HepG2 (cell line): ENCODE measurements around the gene NUDCD3. TPM values are rescaled to one million over a fixed set of nuclear protein-coding genes. Genes with fewer than 3 reads are reported as not detected.

Source experiments
- ATAC-seq: fragments of 200-7000 bp; cut with Tn5 transposase; 3 replicates; pipeline ENCODE4 v1.9.1; 2020; ENCODE audit warnings: mild to moderate bottlenecking, moderate library complexity
- BruUV-seq: library from RNA; stranded (reverse); fragments of 400-500 nt; replicated peaks from 2 replicates; lab custom pipeline; 2021; lab: Mats Ljungman, UMichigan
- CTCF ChIA-PET: fragments of 300-600 bp; formaldehyde crosslinking; extraction: SDS; loops from one replicate; lab custom pipeline; 2021; ENCODE audit warnings: low total read pairs, inconsistent platforms, low intra/inter-chr PET ratio; lab: Yijun Ruan, JAX
- POLR2A ChIA-PET: fragments of 350-600 bp; sonication (Branson Sonifier 250); formaldehyde crosslinking; loops from one replicate; lab custom pipeline; 2020; ENCODE audit warnings: antibody characterized with exemption, inconsistent platforms; lab: Yijun Ruan, JAX
- DNase-seq: peaks from one replicate; pipeline ENCODE4 v3.0.0-alpha.2; 2015; ENCODE audit warnings: low spot score
- FAIRE-seq: peaks from 3 replicates; lab custom pipeline; 2011; peaks lifted over from hg19 to GRCh38; lab: Jason Lieb, UNC
- H2AFZ ChIP-seq: one replicate; pipeline ENCODE4 v1.6.1; 2011; ENCODE audit warnings: low read length, inconsistent platforms
- H3K27ac ChIP-seq: fragments of 300-600 bp; 3 replicates; pipeline ENCODE4 v1.8.0; 2011; ENCODE audit warnings: mixed run types, mild to moderate bottlenecking, mixed read lengths, low read length, inconsistent platforms; ENCODE audit not compliant: insufficient read depth; ENCODE audit errors: extremely low read length
- H3K27me3 ChIP-seq, 2 experiments: fragments of 200-600 bp in 1 of 2; 2 replicates in 1 of 2; 3 replicates in 1 of 2; pipeline versions ENCODE4 v1.6.0 to v1.8.0; 2011; ENCODE audit warnings: low read length in 2 of 2, mild to moderate bottlenecking in 2 of 2, moderate library complexity in 2 of 2, inconsistent platforms in 1 of 2; ENCODE audit not compliant: insufficient read depth in 2 of 2, control insufficient read depth in 1 of 2
- H3K36me3 ChIP-seq, 2 experiments: fragments of 200-600 bp in 1 of 2; replicated peaks in 1 of 2; 2 replicates in 1 of 2; 3 replicates in 1 of 2; pipeline versions ENCODE4 v1.5.1 to v1.8.0; 2011; ENCODE audit warnings: low read length in 2 of 2, inconsistent platforms in 1 of 2; ENCODE audit not compliant: insufficient read depth in 2 of 2, control insufficient read depth in 1 of 2
- H3K4me1 ChIP-seq: 2 replicates; pipeline ENCODE4 v1.5.1; 2012; ENCODE audit warnings: low read length, inconsistent platforms; ENCODE audit not compliant: insufficient read depth
- H3K4me2 ChIP-seq: 2 replicates; pipeline ENCODE4 v1.6.0; 2011; ENCODE audit warnings: low read depth, low read length, inconsistent platforms
- H3K4me3 ChIP-seq, 3 experiments: fragments of 200-600 bp in 1 of 3; sonication (generic), shearing (Covaris generic) in 1 of 3; replicated peaks in 1 of 3; 2 replicates each; pipeline ENCODE4 v1.5.1; 2011 to 2016; ENCODE audit warnings: low read length in 3 of 3, inconsistent platforms in 2 of 3, low read depth in 2 of 3, mild to moderate bottlenecking in 2 of 3, control low read depth in 1 of 3, mixed read lengths in 1 of 3; ENCODE audit not compliant: insufficient read depth in 1 of 3
- H3K79me2 ChIP-seq: one replicate; pipeline ENCODE4 v1.6.1; 2011; ENCODE audit warnings: low read length, inconsistent platforms; ENCODE audit not compliant: insufficient read depth
- H3K9ac ChIP-seq: 2 replicates; pipeline ENCODE4 v1.6.0; 2011; ENCODE audit warnings: mild to moderate bottlenecking, low read depth, low read length, inconsistent platforms; ENCODE audit not compliant: insufficient read depth
- H3K9me3 ChIP-seq: 2 replicates; pipeline ENCODE4 v1.5.1; 2012; ENCODE audit warnings: mild to moderate bottlenecking, low read length
- H4K20me1 ChIP-seq: 2 replicates; pipeline ENCODE4 v1.6.0; 2011; ENCODE audit warnings: inconsistent platforms, mild to moderate bottlenecking, low read length, moderate library complexity; ENCODE audit not compliant: insufficient read depth
- MNT ChIP-seq: fragments of 450-650 bp; IDR thresholded peaks from 2 replicates; pipeline ENCODE4 v1.6.1; 2016
- YY1 ChIP-seq: IDR thresholded peaks from 2 replicates; pipeline ENCODE4 v1.6.1; 2011; ENCODE audit warnings: low read length, low read depth, moderate library complexity, mild to moderate bottlenecking; ENCODE audit not compliant: insufficient read depth, insufficient replicate concordance
- ZNF12 ChIP-seq: sonication (generic); formaldehyde crosslinking; IDR thresholded peaks from 2 replicates; pipeline ENCODE4 v1.5.0; 2020; ENCODE audit warnings: missing genetic modification reagents
- ZNF710 ChIP-seq: sonication (generic); formaldehyde crosslinking; IDR thresholded peaks from 2 replicates; pipeline ENCODE4 v1.5.0; 2020; ENCODE audit warnings: mild to moderate bottlenecking, missing genetic modification reagents, borderline replicate concordance
- WGBS: methylation state at CpG from one replicate; pipeline ENCODE4 v1.1.6; 2017; ENCODE audit warnings: low lambda C conversion rate; 5-methylcytosine and 5-hydroxymethylcytosine counted together
- in situ Hi-C: cut with HindIII; loops from 2 replicates; pipeline ENCODE4 v1.10.0; 2017; ENCODE audit warnings: low pct_unique_long_range_greater_than_20kb; ENCODE audit not compliant: extremely low pct_ligation_motif_present
- intact Hi-C: fragments of 100-400 bp; cut with micrococcal nuclease; formaldehyde crosslinking; loops from one replicate; pipeline ENCODE4 v1.10.0; 2022; ENCODE audit not compliant: unreplicated experiment
- polyA plus RNA-seq, 8 experiments: library from polyadenylated mRNA; depleted of rRNA in 3 of 8; stranded (reverse) in 7 of 8; unstranded in 1 of 8; fragments of >200 nt; fragmentation: Illumina TruSeq in 4 of 8; extraction: Trizol in 4 of 8; gene quantifications; 2 replicates each; pipeline versions ENCODE4 v1.2.1 to v1.2.3, GENCODE V29; 2011 to 2016; ENCODE audit warnings: low read depth in 4 of 8, missing spikeins in 1 of 8, mixed read lengths in 1 of 8; ENCODE audit not compliant: insufficient read depth in 1 of 8
- total RNA-seq, 5 experiments: library from RNA; depleted of rRNA; stranded (reverse); fragments of >200 nt; fragmentation: Illumina TruSeq; extraction: Trizol; gene quantifications; 2 replicates each; pipeline ENCODE4 v1.2.3, GENCODE V29; 2016; ENCODE audit warnings: low read depth in 1 of 5

The NUDCD3 gene
- total and polyA plus RNA-seq, 2 of the 13 experiments (the other 11 are each of a cell fraction or from before 2014, with no cell fraction given): 20.8 to 49.9 TPM

GRCh38 chr7:44433255-44434022 lies 57.0 kb downstream of the NUDCD3 start:
- Histone ChIP-seq H3K27ac (no peak overlapping the region), H3K9ac (no peak overlapping the region), H3K9me3 (no peaks in the 10 kb centered on the region), H3K27me3 (no peaks in the 10 kb centered on the region), H3K79me2 (peaks cover 12% of the 10 kb centered on the region), H3K4me1 (peaks cover 7% of the 10 kb centered on the region; the same call in 1 of the 2 replicates), H3K4me3 (no peak overlapping the region), H3K36me3 (peaks cover 16 to 38% of the 10 kb centered on the region in 2 experiments; a peak in 4 of 5 replicates), H3K4me2 (no peak overlapping the region), H2AFZ (no peak overlapping the region), H4K20me1 (no peaks in the 10 kb centered on the region)
- POLR2A ChIA-PET: no interaction called here
- no peak for DNase-seq
- no TSS peak for BruUV-seq
- intact Hi-C loops (no loop called here), in situ Hi-C loops (no loop called here)
- ATAC-seq: no peak
- no peak for FAIRE-seq
- 93% methylated on average over 10 of the region's 10 CpGs for WGBS
- CTCF ChIA-PET: no interaction called here
- no peak for TF ChIP-seq YY1
- TF ChIP-seq MNT: peak; percentile 95
- no peak for TF ChIP-seq ZNF710 (CRISPR knock-in tag)
- no peak for TF ChIP-seq ZNF12 (CRISPR knock-in tag)
- TF ChIP-seq, all 625 proteins: peak for 1
